MM.1S (cell line): ENCODE data around the gene AMOTL1.

ENCODE experiments used
- EZH2 ChIP-seq: fragments of 300-600 bp; sonication (generic); optimal IDR thresholded peaks from 2 replicates; pipeline ENCODE3; 2017; ENCODE audit warnings: low read depth, mild to moderate bottlenecking, antibody characterized with exemption, low read length, mixed read lengths
- TF ChIP-seq, protein P1 (sequence below): fragments of 300-600 bp; sonication (generic); IDR thresholded peaks from 2 replicates; pipeline ENCODE4 v1.5.1; 2016; ENCODE audit warnings: antibody characterized with exemption, low read length, mixed read lengths

DNA sequence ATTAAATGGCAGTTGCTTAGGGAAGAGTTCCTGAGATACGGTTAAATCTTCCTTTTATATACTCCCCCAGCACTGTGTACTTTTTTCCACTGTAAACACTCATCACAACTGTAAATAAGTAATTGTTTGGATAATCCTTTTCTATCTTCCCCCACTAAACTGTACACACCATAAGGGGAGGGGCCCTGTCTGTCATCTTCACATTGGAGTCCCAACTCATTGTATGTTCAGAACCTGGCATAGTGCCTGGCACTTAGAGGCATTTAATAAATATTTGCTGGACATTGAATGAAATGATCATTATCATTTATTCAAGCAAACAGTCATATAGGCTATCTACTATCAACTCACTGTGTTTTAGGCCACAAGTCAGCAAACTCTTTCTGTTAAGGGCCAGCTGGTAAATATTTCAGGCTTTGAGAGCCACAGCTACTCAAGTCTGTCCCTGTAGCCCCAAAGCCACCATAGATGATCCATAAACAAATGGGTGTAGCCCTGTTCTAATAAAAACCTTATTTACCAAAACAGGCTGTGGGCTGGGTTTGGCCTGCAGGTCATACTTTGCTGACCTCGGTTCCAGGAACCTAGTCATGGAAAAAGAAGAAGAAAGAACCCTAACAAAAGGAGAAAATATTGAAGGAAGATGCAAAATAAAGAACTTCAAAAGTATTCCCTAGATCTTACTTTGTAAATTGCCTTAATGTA is 70.0 kb downstream of the AMOTL1 start:
- TF ChIP-seq, protein P1, sequence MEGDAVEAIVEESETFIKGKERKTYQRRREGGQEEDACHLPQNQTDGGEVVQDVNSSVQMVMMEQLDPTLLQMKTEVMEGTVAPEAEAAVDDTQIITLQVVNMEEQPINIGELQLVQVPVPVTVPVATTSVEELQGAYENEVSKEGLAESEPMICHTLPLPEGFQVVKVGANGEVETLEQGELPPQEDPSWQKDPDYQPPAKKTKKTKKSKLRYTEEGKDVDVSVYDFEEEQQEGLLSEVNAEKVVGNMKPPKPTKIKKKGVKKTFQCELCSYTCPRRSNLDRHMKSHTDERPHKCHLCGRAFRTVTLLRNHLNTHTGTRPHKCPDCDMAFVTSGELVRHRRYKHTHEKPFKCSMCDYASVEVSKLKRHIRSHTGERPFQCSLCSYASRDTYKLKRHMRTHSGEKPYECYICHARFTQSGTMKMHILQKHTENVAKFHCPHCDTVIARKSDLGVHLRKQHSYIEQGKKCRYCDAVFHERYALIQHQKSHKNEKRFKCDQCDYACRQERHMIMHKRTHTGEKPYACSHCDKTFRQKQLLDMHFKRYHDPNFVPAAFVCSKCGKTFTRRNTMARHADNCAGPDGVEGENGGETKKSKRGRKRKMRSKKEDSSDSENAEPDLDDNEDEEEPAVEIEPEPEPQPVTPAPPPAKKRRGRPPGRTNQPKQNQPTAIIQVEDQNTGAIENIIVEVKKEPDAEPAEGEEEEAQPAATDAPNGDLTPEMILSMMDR, result no peak
- no peak for TF ChIP-seq EZH2
